ENCODE measurements around the gene POMT1. TPM values are rescaled to one million over a fixed set of nuclear protein-coding genes. Genes with fewer than 3 reads are reported as not detected.
"Not testable (repeated sequence)": the region's sequence is repeated elsewhere in the genome, so short reads cannot be mapped to it uniquely, and the experiment has no call there.

Gene POMT1
- total RNA-seq, 1 donor from 2014 or later: 46.7 TPM

GRCh38 chr9:131469356-131469755 is 33.4 kb upstream of the POMT1 start:
- TF ChIP-seq CTCF (IDR thresholded peaks at IDR 0.05): no peak
- Mint-ChIP-seq H3K27ac (ENCODE audit: unreplicated experiment) (peak overlapping the region; percentile 49), H3K4me3 (ENCODE audit: unreplicated experiment) (no peak overlapping the region), H3K4me1 (ENCODE audit: low read depth) (peaks cover 3% of the 10 kb centered on the region), H3K9me3 (ENCODE audit: low read depth) (no peaks in the 10 kb centered on the region), H3K36me3 (ENCODE audit: low read depth) (peaks cover 57% of the 10 kb centered on the region), H3K27me3 (ENCODE audit: low read depth) (no peaks in the 10 kb centered on the region)
- DNase-seq (ENCODE audit: low spot score): peak; percentile 29

GRCh38 chr9:131469951-131470350 is 32.8 kb upstream of the POMT1 start:
- H3K36me3 Mint-ChIP-seq (ENCODE audit: low read depth): peaks cover 57% of the 10 kb centered on the region

GRCh38 chr9:131470581-131470991 is 32.1 kb upstream of the POMT1 start:
- Mint-ChIP-seq H3K36me3 (ENCODE audit: low read depth) (peaks cover 53% of the 10 kb centered on the region), H3K4me3 (ENCODE audit: unreplicated experiment) (no peak overlapping the region), H3K27ac (ENCODE audit: unreplicated experiment) (no peak overlapping the region), H3K27me3 (ENCODE audit: low read depth) (no peaks in the 10 kb centered on the region), H3K9me3 (ENCODE audit: low read depth) (no peaks in the 10 kb centered on the region), H3K4me1 (ENCODE audit: low read depth) (peaks cover 3% of the 10 kb centered on the region)
- DNase-seq (ENCODE audit: low spot score): peak; percentile 62
- TF ChIP-seq CTCF (IDR thresholded peaks at IDR 0.05): no peak

More at GRCh38 chr9:131469951-131470350, 32.8 kb upstream of the POMT1 start:
- DNase-seq (ENCODE audit: low spot score): peak; percentile 56
- Mint-ChIP-seq H3K27ac (ENCODE audit: unreplicated experiment) (no peak overlapping the region), H3K4me3 (ENCODE audit: unreplicated experiment) (no peak overlapping the region), H3K9me3 (ENCODE audit: low read depth) (no peaks in the 10 kb centered on the region), H3K27me3 (ENCODE audit: low read depth) (no peaks in the 10 kb centered on the region), H3K4me1 (ENCODE audit: low read depth) (peaks cover 3% of the 10 kb centered on the region)
- no peak for TF ChIP-seq CTCF (IDR thresholded peaks at IDR 0.05)

GRCh38 chr9:131472085-131472484 is 30.6 kb upstream of the POMT1 start:
- DNase-seq (ENCODE audit: low spot score); H3K4me3 Mint-ChIP-seq (ENCODE audit: unreplicated experiment); H3K27ac Mint-ChIP-seq (ENCODE audit: unreplicated experiment); H3K9me3 Mint-ChIP-seq (ENCODE audit: low read depth); H3K4me1 Mint-ChIP-seq (ENCODE audit: low read depth); H3K27me3 Mint-ChIP-seq (ENCODE audit: low read depth): not testable (repeated sequence)
- peaks cover 51% of the 10 kb centered on the region for H3K36me3 Mint-ChIP-seq (ENCODE audit: low read depth)

GRCh38 chr9:131473198-131473885 is 29.4 kb upstream of the POMT1 start:
- no peaks in the 10 kb centered on the region for H3K27me3 Mint-ChIP-seq (ENCODE audit: low read depth)
- DNase-seq (ENCODE audit: low spot score): peak; percentile 87
- no peak overlapping the region for H3K27ac Mint-ChIP-seq (ENCODE audit: unreplicated experiment)
- H3K9me3 Mint-ChIP-seq (ENCODE audit: low read depth): no peaks in the 10 kb centered on the region
- H3K36me3 Mint-ChIP-seq (ENCODE audit: low read depth): peaks cover 49% of the 10 kb centered on the region
- H3K4me3 Mint-ChIP-seq (ENCODE audit: unreplicated experiment): no peak overlapping the region
- TF ChIP-seq CTCF (IDR thresholded peaks at IDR 0.05): no peak
- H3K4me1 Mint-ChIP-seq (ENCODE audit: low read depth): peaks cover 3% of the 10 kb centered on the region

- H3K27ac Mint-ChIP-seq (ENCODE audit: unreplicated experiment): peak overlapping the region; percentile 49
- DNase-seq (ENCODE audit: low spot score): peak; percentile 66
- peaks cover 51% of the 10 kb centered on the region for H3K36me3 Mint-ChIP-seq (ENCODE audit: low read depth)
- H3K27me3 Mint-ChIP-seq (ENCODE audit: low read depth): no peaks in the 10 kb centered on the region
- H3K4me1 Mint-ChIP-seq (ENCODE audit: low read depth): peaks cover 3% of the 10 kb centered on the region
- TF ChIP-seq CTCF (IDR thresholded peaks at IDR 0.05): no peak
- H3K4me3 Mint-ChIP-seq (ENCODE audit: unreplicated experiment): no peak overlapping the region
- no peaks in the 10 kb centered on the region for H3K9me3 Mint-ChIP-seq (ENCODE audit: low read depth)
Measured at GRCh38 chr9:131473891-131474290, 28.8 kb upstream of the POMT1 start.

Measured in chondrocyte (in vitro differentiated cells).